Mesothelial cell of epicardium (in vitro differentiated cells): ENCODE results near the gene CHRNA1. TPM values are rescaled to one million over a fixed set of nuclear protein-coding genes. Genes with fewer than 3 reads are reported as not detected.

Source experiments
- DNase-seq, 2 experiments: peaks; one replicate each; pipeline ENCODE4 v3.0.0; 2021; ENCODE audit warnings: low spot score in 2 of 2; ENCODE audit not compliant: unreplicated experiment in 2 of 2
- H3K27ac Mint-ChIP-seq: 2 replicates; pipeline ENCODE4 v1.8.0; 2021; ENCODE audit warnings: mixed read lengths
- H3K27me3 Mint-ChIP-seq: 2 replicates; pipeline ENCODE4 v1.8.0; 2021; ENCODE audit warnings: low read depth, mixed read lengths
- H3K36me3 Mint-ChIP-seq: 2 replicates; pipeline ENCODE4 v1.8.0; 2021; ENCODE audit warnings: mixed read lengths
- H3K4me1 Mint-ChIP-seq: 2 replicates; pipeline ENCODE4 v1.8.0; 2021; ENCODE audit warnings: mixed read lengths
- H3K4me3 Mint-ChIP-seq: 2 replicates; pipeline ENCODE4 v1.8.0; 2021; ENCODE audit warnings: mild to moderate bottlenecking, moderate library complexity, mixed read lengths
- H3K9me3 Mint-ChIP-seq: 2 replicates; pipeline ENCODE4 v1.8.0; 2021; ENCODE audit warnings: mixed read lengths
- CTCF ChIP-seq: fragments of 200-600 bp; sonication (generic); IDR thresholded peaks from one replicate; pipeline ENCODE4 v1.5.0; 2021; ENCODE audit warnings: antibody characterized with exemption; ENCODE audit not compliant: unreplicated experiment
- total RNA-seq: library from RNA; stranded (reverse); gene quantifications from 3 replicates; pipeline ENCODE4 v1.2.1, GENCODE V29; 2021

CHRNA1 gene
- total RNA-seq, 1 donor from 2014 or later, result 0.16 TPM

DNA sequence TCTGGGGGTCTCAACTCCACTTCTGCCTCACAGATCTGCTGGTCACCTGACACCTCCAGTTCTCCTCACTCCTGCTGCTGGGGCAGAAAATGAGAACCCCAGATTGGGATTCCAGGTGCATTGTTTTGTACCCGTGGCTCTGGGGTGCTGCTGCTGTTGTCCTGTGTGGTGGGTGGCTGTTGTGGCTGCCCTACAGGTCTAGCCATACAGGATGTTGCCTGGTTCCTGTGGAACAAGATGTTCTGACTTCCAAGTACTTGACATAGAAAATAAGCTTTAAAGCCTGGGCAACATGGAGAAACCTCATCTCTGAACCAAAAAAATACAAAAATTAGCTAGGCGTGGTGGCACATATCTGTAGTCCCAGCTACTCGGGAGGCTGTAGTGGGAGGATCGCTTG is 38.1 kb downstream of the CHRNA1 start:
- no peaks in the 10 kb centered on the region for H3K36me3 Mint-ChIP-seq

DNA sequence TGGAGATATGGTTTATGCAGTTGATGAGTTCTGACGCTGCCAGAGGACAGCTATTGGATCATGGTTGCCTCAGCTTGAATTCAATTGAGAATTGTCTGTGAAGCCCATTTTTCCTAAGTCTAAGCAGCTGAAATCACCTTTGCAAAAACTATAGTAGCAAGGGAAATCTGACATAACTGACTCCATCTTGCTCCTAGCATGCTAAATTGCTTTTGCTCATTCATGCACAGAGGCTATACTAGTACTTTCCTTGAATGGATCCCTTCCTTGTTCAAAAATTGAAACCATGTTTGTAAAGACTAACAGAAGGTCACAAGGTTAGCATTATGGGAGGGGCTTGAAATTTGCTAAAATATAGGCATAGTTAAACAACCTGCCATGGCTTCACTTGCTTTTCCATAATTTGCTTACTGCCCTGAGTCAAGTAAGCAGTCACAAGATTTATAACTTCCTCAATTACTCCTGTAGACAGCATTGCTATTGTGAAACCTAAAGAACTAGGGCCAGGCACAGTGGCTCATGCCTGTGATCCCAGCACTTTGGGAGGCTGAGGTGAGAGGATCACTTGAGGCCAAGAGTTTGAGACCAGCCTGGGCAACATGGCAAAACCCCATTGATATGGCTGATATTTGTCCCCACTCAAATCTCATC is 41.2 kb downstream of the CHRNA1 start:
- Mint-ChIP-seq H3K27ac (no peak overlapping the region), H3K27me3 (no peaks in the 10 kb centered on the region), H3K9me3 (peaks cover 12% of the 10 kb centered on the region), H3K36me3 (no peaks in the 10 kb centered on the region), H3K4me1 (no peaks in the 10 kb centered on the region), H3K4me3 (no peak overlapping the region)
- DNase-seq, result no peak
- no peak for TF ChIP-seq CTCF

More for the DNA sequence above, 38.1 kb downstream of the CHRNA1 start:
- Mint-ChIP-seq H3K27me3 (no peaks in the 10 kb centered on the region), H3K27ac (no peak overlapping the region), H3K4me1 (no peaks in the 10 kb centered on the region), H3K9me3 (peaks cover 5% of the 10 kb centered on the region), H3K4me3 (no peak overlapping the region)
- no peak for DNase-seq
- TF ChIP-seq CTCF, result no peak

- Mint-ChIP-seq H3K4me1 (no peaks in the 10 kb centered on the region), H3K27me3 (no peaks in the 10 kb centered on the region), H3K27ac (no peak overlapping the region), H3K9me3 (peaks cover 12% of the 10 kb centered on the region), H3K4me3 (no peak overlapping the region), H3K36me3 (no peaks in the 10 kb centered on the region)
- no peak for DNase-seq
- no peak for TF ChIP-seq CTCF
These were observed 45.3 kb downstream of the CHRNA1 start for GRCh38 chr2:174719016-174719415.

DNA sequence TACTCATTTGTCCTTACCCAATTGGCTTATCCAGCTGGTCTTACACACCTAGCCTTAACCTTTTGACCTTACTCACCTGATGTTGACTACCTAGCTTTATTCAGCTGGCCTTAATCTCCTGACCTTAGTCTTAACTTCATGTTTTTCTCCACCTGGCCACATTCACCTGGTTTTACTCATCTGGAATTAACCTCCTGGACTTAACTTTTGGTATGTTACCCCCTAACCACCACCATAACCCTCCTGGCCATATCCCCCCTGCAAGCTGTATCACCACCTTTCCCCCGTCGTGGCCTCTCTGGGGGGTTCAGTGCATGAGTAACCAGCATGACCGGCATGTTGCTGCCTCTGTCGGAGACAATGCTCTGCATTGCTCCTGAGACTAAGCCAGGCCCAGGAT is 45.7 kb downstream of the CHRNA1 start:
- Mint-ChIP-seq H3K27me3 (no peaks in the 10 kb centered on the region), H3K4me3 (no peak overlapping the region), H3K4me1 (no peaks in the 10 kb centered on the region), H3K27ac (no peak overlapping the region), H3K9me3 (peaks cover 12% of the 10 kb centered on the region), H3K36me3 (no peaks in the 10 kb centered on the region)
- no peak for TF ChIP-seq CTCF
- DNase-seq, result no peak

GRCh38 chr2:174717916-174718315 is 46.4 kb downstream of the CHRNA1 start:
- Mint-ChIP-seq H3K27me3 (no peaks in the 10 kb centered on the region), H3K27ac (no peak overlapping the region), H3K36me3 (no peaks in the 10 kb centered on the region), H3K4me3 (no peak overlapping the region), H3K4me1 (no peaks in the 10 kb centered on the region), H3K9me3 (peaks cover 12% of the 10 kb centered on the region)
- TF ChIP-seq CTCF, result no peak
- DNase-seq, result no peak

DNA sequence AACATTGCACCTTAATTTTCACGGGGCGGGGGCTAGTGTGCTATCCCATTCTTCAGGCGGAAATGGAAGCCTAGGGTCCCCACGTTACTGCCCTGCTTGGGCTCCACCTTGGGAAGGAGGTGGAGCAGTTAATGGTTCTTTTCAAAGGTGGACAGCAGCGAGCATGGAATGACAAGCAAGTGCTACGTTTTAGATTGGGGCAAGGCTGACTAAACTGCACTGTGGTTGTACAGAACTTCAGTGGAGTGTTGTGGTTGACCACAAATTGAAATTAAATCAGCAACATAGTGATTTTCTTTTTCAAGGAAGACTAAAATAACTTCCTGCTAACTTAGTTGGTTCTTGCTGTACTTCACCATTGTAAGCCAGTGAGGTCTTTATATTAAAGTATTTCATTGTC is 47.0 kb downstream of the CHRNA1 start:
- Mint-ChIP-seq H3K4me3 (no peak overlapping the region), H3K27me3 (no peaks in the 10 kb centered on the region), H3K4me1 (peaks cover 2% of the 10 kb centered on the region), H3K36me3 (no peaks in the 10 kb centered on the region), H3K27ac (no peak overlapping the region), H3K9me3 (peaks cover 12% of the 10 kb centered on the region)
- no peak for DNase-seq
- TF ChIP-seq CTCF, result no peak
